T-helper 17 cell (primary cell): ENCODE measurements around the gene NLGN1. TPM values are rescaled to one million over a fixed set of nuclear protein-coding genes. Genes with fewer than 3 reads are reported as not detected.
"Not testable (repeated sequence)": the region's sequence is repeated elsewhere in the genome, so short reads cannot be mapped to it uniquely, and the experiment has no call there.

ENCODE experiments used
- ATAC-seq: fragments of 150-1000 bp; cut with Tn5 transposase; 2 replicates; pipeline ENCODE4 v1.10.0; 2021; ENCODE audit warnings: mild to moderate bottlenecking, moderate library complexity
- DNase-seq, 3 donors: peaks; one replicate each; pipeline versions ENCODE4 v3.0.0 to v3.0.0-alpha.2; 2020 to 2021
- H3K9me3 ChIP-seq: one replicate; pipeline ENCODE4 v1.7.0; 2013; ENCODE audit warnings: low read length, mild to moderate bottlenecking; ENCODE audit not compliant: control insufficient read depth, poor library complexity, severe bottlenecking
- H3K27ac Mint-ChIP-seq: one replicate; pipeline ENCODE4 v1.8.0; 2022; ENCODE audit warnings: mild to moderate bottlenecking, moderate library complexity, mixed read lengths
- H3K27me3 Mint-ChIP-seq: one replicate; pipeline ENCODE4 v1.8.0; 2022; ENCODE audit warnings: mixed read lengths
- H3K36me3 Mint-ChIP-seq: one replicate; pipeline ENCODE4 v1.8.0; 2022; ENCODE audit warnings: low read depth, mixed read lengths
- H3K4me1 Mint-ChIP-seq: one replicate; pipeline ENCODE4 v1.8.0; 2022; ENCODE audit warnings: mild to moderate bottlenecking, mixed read lengths
- H3K4me3 Mint-ChIP-seq: one replicate; pipeline ENCODE4 v1.8.0; 2022; ENCODE audit warnings: mild to moderate bottlenecking, moderate library complexity, mixed read lengths
- total RNA-seq, 4 donors: library from RNA in 2 of 4; stranded (reverse) in 2 of 4; gene quantifications; one replicate each; pipeline ENCODE4 v1.2.3 and lab custom pipeline; 2022 to 2026

The NLGN1 gene
- total RNA-seq, 2 donors from 2014 or later, result not detected

DNA sequence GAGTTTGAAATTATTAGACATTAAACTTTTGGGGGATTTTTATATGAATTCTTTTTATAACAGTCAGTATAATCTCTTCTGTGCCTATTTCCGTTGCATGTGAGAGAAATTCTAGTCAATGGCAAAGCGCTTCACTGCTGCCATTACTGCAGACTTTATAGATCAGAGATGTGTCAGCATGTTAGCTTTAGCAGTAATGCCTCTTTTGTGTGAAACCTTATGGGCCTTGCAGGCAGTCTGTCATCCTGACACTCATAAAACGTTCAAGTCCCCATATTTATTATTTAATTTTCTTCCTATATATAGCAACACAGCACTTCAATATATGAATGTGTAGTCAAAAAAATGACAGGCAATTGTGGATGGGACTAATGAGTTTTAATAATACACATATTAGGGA is 191.0 kb downstream of the NLGN1 start:
- H3K4me1 Mint-ChIP-seq, result peaks cover 4% of the 10 kb centered on the region
- H3K9me3 ChIP-seq, result no peaks in the 10 kb centered on the region
- DNase-seq (no peak), ATAC-seq (no peak)
- no peaks in the 10 kb centered on the region for H3K36me3 Mint-ChIP-seq
- H3K4me3 Mint-ChIP-seq, result no peak overlapping the region
- H3K27ac Mint-ChIP-seq, result no peak overlapping the region
- peaks cover 4% of the 10 kb centered on the region for H3K27me3 Mint-ChIP-seq

GRCh38 chr3:173589116-173589515 is 191.6 kb downstream of the NLGN1 start:
- Mint-ChIP-seq H3K27me3 (no peaks in the 10 kb centered on the region), H3K4me3 (no peak overlapping the region), H3K27ac (no peak overlapping the region), H3K4me1 (peaks cover 4% of the 10 kb centered on the region), H3K36me3 (no peaks in the 10 kb centered on the region)
- H3K9me3 ChIP-seq, result no peaks in the 10 kb centered on the region
- DNase-seq (no peak), ATAC-seq (no peak)

DNA sequence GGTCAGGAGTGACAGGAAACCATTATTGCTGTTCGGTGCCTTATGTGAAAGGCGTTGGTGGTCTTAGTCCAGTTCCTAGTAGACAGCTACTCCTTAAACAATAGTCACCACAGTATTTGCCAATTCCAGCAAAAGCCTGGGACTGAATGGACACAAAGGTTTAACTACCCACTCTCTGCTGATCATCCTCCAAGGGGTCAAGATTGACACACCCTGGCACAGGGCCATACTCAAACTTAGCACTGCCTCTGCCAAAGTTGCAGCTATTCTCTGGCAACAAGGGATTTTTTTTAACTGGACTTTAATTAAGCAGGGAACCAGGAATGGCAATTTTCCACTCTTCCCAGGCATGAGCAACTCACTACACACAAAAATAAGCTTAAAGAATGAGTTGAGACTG is 193.9 kb downstream of the NLGN1 start:
- H3K27me3 Mint-ChIP-seq, result no peaks in the 10 kb centered on the region

GRCh38 chr3:173594881-173595280 is 197.3 kb downstream of the NLGN1 start:
- H3K36me3 Mint-ChIP-seq, H3K4me3 Mint-ChIP-seq, H3K9me3 ChIP-seq, H3K4me1 Mint-ChIP-seq, H3K27me3 Mint-ChIP-seq, ATAC-seq, H3K27ac Mint-ChIP-seq, DNase-seq: not testable (repeated sequence)

More for the DNA sequence above, 193.9 kb downstream of the NLGN1 start:
- Mint-ChIP-seq H3K4me1 (no peaks in the 10 kb centered on the region), H3K27ac (no peak overlapping the region), H3K4me3 (no peak overlapping the region), H3K36me3 (no peaks in the 10 kb centered on the region)
- no peak for DNase-seq
- no peak for ATAC-seq
- no peaks in the 10 kb centered on the region for H3K9me3 ChIP-seq

GRCh38 chr3:173599673-173600072 is 202.1 kb downstream of the NLGN1 start:
- DNase-seq (no peak), ATAC-seq (no peak)
- H3K27me3 Mint-ChIP-seq, result no peaks in the 10 kb centered on the region
- H3K36me3 Mint-ChIP-seq, result no peaks in the 10 kb centered on the region
- H3K4me1 Mint-ChIP-seq, result no peaks in the 10 kb centered on the region
- H3K9me3 ChIP-seq, result no peaks in the 10 kb centered on the region
- H3K27ac Mint-ChIP-seq, result no peak overlapping the region
- no peak overlapping the region for H3K4me3 Mint-ChIP-seq

GRCh38 chr3:173614522-173614921 is 217.0 kb downstream of the NLGN1 start:
- Mint-ChIP-seq H3K4me1 (no peaks in the 10 kb centered on the region), H3K36me3 (no peaks in the 10 kb centered on the region), H3K27ac (no peak overlapping the region), H3K4me3 (no peak overlapping the region), H3K27me3 (no peaks in the 10 kb centered on the region)
- H3K9me3 ChIP-seq, result no peaks in the 10 kb centered on the region
- no peak for ATAC-seq
- DNase-seq, result no peak

DNA sequence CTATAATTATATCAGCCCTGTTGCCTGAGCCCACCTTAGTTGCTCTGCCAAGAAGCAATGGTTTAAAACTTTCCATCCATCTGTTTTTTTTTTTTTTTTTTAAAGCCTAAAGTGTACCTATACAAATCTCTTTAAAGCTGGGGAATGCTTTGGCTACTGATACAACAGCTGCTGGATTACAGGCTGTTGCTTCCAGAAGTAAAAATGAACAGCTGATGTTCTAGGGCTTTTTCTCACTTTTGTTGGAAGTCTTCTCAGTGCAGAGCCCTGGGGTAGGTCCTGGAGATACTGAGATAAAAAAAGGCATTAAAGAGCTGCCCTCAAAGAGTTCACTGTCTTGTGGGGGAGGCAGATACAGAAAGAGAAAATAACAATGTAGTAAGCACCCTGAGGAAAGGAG is 218.1 kb downstream of the NLGN1 start:
- H3K27ac Mint-ChIP-seq, result no peak overlapping the region
- H3K4me1 Mint-ChIP-seq, result no peaks in the 10 kb centered on the region
- H3K27me3 Mint-ChIP-seq, result no peaks in the 10 kb centered on the region
- H3K9me3 ChIP-seq, result no peaks in the 10 kb centered on the region
- no peak for ATAC-seq
- DNase-seq, result no peak
- H3K4me3 Mint-ChIP-seq, result no peak overlapping the region
- no peaks in the 10 kb centered on the region for H3K36me3 Mint-ChIP-seq

DNA sequence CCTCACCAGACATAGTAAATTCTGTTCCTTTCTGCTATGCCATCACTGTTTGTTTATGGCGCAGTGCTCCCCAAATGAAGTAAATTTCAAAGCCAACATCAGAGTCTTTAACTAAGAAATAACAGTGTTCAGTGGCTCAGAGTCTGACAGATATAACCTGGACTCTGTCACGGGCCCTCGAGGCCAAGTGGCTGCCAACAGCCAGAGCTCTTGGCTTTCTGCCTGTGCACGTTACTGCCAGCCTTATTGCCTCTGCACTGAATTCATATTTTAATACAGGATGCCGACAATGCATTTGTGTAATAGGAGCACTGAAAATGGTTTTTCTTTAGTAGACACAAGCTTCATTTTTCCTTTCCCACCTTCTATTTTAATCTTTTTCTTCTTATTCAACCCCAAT is 219.9 kb downstream of the NLGN1 start:
- ATAC-seq (no peak), DNase-seq (no peak)
- no peaks in the 10 kb centered on the region for H3K9me3 ChIP-seq
- H3K36me3 Mint-ChIP-seq, result no peaks in the 10 kb centered on the region
- no peak overlapping the region for H3K4me3 Mint-ChIP-seq
- H3K27me3 Mint-ChIP-seq, result no peaks in the 10 kb centered on the region
- no peak overlapping the region for H3K27ac Mint-ChIP-seq
- H3K4me1 Mint-ChIP-seq, result no peaks in the 10 kb centered on the region

- Mint-ChIP-seq H3K27me3 (no peaks in the 10 kb centered on the region), H3K27ac (no peak overlapping the region), H3K36me3 (no peaks in the 10 kb centered on the region), H3K4me3 (no peak overlapping the region), H3K4me1 (no peaks in the 10 kb centered on the region)
- H3K9me3 ChIP-seq, result no peaks in the 10 kb centered on the region
- DNase-seq, result no peak
- no peak for ATAC-seq
Measured at GRCh38 chr3:173618148-173618547, 220.6 kb downstream of the NLGN1 start.

DNA sequence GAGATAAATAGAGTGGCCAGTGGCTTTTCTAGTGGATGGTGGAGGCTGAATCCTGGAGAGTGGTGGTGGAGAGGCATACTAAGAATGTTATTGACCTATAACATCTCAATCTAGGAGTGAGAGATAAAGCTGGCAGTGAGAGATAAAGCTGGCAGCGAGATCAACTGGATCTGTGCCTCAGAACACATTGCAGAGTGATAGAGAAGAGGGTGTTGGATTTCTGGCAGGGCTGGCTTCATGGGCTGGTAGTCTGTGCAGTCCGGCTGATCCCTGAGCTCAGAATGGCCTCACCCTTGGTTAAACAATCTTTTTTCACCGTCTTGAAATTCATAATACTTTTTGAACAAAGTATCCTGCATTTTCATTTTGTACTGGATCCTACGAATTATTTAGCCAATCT is 221.2 kb downstream of the NLGN1 start:
- Mint-ChIP-seq H3K36me3 (no peaks in the 10 kb centered on the region), H3K27me3 (no peaks in the 10 kb centered on the region), H3K4me1 (no peaks in the 10 kb centered on the region), H3K4me3 (no peak overlapping the region), H3K27ac (no peak overlapping the region)
- no peaks in the 10 kb centered on the region for H3K9me3 ChIP-seq
- no peak for DNase-seq
- ATAC-seq, result no peak

- Mint-ChIP-seq H3K4me3 (no peak overlapping the region), H3K36me3 (no peaks in the 10 kb centered on the region), H3K4me1 (no peaks in the 10 kb centered on the region), H3K27me3 (no peaks in the 10 kb centered on the region), H3K27ac (no peak overlapping the region)
- no peak for DNase-seq
- no peaks in the 10 kb centered on the region for H3K9me3 ChIP-seq
- ATAC-seq, result no peak
Measured at GRCh38 chr3:173622166-173622565, 224.6 kb downstream of the NLGN1 start.

DNA sequence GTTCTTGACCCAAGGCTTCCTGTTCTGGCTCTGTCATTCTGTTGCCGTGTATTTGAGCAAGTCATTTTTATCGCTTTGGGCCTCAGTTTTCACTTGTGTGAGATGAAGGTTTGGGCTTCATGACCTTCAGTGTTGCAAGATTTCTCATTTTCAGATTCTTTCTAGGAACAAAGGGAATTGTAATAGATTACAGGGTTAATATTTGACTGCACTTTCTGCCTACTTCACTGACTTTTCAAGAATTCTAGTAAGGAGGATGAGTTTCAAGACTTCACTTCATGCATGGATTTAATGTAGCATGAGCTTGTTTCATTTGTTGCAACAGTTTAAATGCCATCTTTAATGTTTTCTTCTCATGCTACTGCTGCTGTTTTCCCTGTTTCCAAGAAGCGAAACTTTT is 226.5 kb downstream of the NLGN1 start:
- no peaks in the 10 kb centered on the region for H3K36me3 Mint-ChIP-seq
- no peaks in the 10 kb centered on the region for H3K4me1 Mint-ChIP-seq
- DNase-seq (no peak), ATAC-seq (no peak)
- no peaks in the 10 kb centered on the region for H3K27me3 Mint-ChIP-seq
- no peaks in the 10 kb centered on the region for H3K9me3 ChIP-seq
- no peak overlapping the region for H3K27ac Mint-ChIP-seq
- H3K4me3 Mint-ChIP-seq, result no peak overlapping the region

DNA sequence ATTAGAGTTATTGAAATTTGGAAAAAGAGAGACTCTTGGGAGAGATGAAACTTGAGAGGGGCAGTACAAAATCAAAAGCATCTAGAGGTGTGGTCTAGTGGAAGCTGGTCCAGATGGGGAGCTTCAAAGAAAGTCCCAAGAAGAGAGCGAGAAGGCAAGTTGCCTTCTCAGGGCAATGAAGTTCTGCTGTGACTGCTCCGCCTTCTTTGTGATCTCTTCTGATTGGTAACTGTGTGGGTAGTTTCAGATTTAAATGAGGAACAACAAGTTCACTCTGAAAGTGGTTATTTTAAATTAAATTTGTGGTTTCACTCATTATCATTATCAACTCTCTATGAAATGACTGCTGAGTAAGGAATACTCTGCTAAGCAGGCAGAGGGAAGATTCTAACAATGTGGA is 233.3 kb downstream of the NLGN1 start:
- Mint-ChIP-seq H3K4me1 (no peaks in the 10 kb centered on the region), H3K4me3 (no peak overlapping the region), H3K36me3 (no peaks in the 10 kb centered on the region), H3K27me3 (no peaks in the 10 kb centered on the region), H3K27ac (no peak overlapping the region)
- H3K9me3 ChIP-seq, result no peaks in the 10 kb centered on the region
- ATAC-seq (no peak), DNase-seq (no peak)

GRCh38 chr3:173632945-173633344 is 235.4 kb downstream of the NLGN1 start:
- Mint-ChIP-seq H3K27me3 (no peaks in the 10 kb centered on the region), H3K4me1 (no peaks in the 10 kb centered on the region), H3K27ac (no peak overlapping the region), H3K36me3 (no peaks in the 10 kb centered on the region), H3K4me3 (no peak overlapping the region)
- ATAC-seq (no peak), DNase-seq (no peak)
- H3K9me3 ChIP-seq, result no peaks in the 10 kb centered on the region

GRCh38 chr3:173635826-173636225 is 238.3 kb downstream of the NLGN1 start:
- no peak for ATAC-seq
- Mint-ChIP-seq H3K27ac (no peak overlapping the region), H3K27me3 (no peaks in the 10 kb centered on the region), H3K4me1 (no peaks in the 10 kb centered on the region), H3K4me3 (no peak overlapping the region), H3K36me3 (no peaks in the 10 kb centered on the region)
- DNase-seq, result no peak
- H3K9me3 ChIP-seq, result no peaks in the 10 kb centered on the region
